Transverse colon (tissue), 4 donors: ENCODE results near the gene ATG12. TPM values are rescaled to one million over a fixed set of nuclear protein-coding genes. Genes with fewer than 3 reads are reported as not detected.
"Not testable (repeated sequence)": the region's sequence is repeated elsewhere in the genome, so short reads cannot be mapped to it uniquely, and the experiment has no call there.

ENCODE experiments used
- DNase-seq: peaks from one replicate; pipeline ENCODE4 v3.0.0-alpha.2; 2019
- H3K27ac ChIP-seq, 4 donors: fragments of 200-600 bp; sonication (generic); 2 replicates each; pipeline ENCODE4 v1.5.1; 2016 to 2018; ENCODE audit warnings: inconsistent platforms in 4 of 4
- H3K27me3 ChIP-seq: fragments of 200-600 bp; sonication (generic); 2 replicates; pipeline ENCODE4 v1.5.1; 2017; ENCODE audit warnings: inconsistent platforms
- H3K36me3 ChIP-seq, 4 donors: fragments of 200-600 bp; sonication (generic); 2 replicates each; pipeline ENCODE4 v1.5.1; 2017 to 2019; ENCODE audit warnings: inconsistent platforms in 4 of 4
- H3K4me1 ChIP-seq, 4 donors: fragments of 200-600 bp; sonication (generic); 2 replicates each; pipeline ENCODE4 v1.5.1; 2017 to 2020; ENCODE audit warnings: inconsistent platforms in 4 of 4
- H3K4me3 ChIP-seq, 4 donors: fragments of 200-600 bp; sonication (generic); 1 replicate in 1 of 4; 2 replicates in 3 of 4; pipeline versions ENCODE4 v1.5.1 to v1.6.1; 2017 to 2019; ENCODE audit warnings: inconsistent platforms in 4 of 4
- H3K9me3 ChIP-seq, 2 donors: fragments of 200-600 bp; sonication (generic); 2 replicates each; pipeline ENCODE4 v1.5.1; 2017 to 2019; ENCODE audit warnings: inconsistent platforms in 2 of 2
- EP300 ChIP-seq: sonication (generic); formaldehyde crosslinking; IDR thresholded peaks from one replicate; pipeline ENCODE4 v1.6.1; 2017; ENCODE audit warnings: antibody characterized with exemption, low read depth
- POLR2A ChIP-seq: fragments of 450-650 bp; IDR thresholded peaks from one replicate; pipeline ENCODE4 v1.6.1; 2016; ENCODE audit warnings: antibody characterized with exemption, mild to moderate bottlenecking, moderate library complexity
- POLR2AphosphoS5 ChIP-seq, 3 donors: sonication (generic); formaldehyde crosslinking; IDR thresholded peaks; one replicate each; pipeline ENCODE4 v1.6.1; 2016; ENCODE audit warnings: antibody characterized with exemption in 3 of 3
- WGBS, 2 donors: methylation state at CpG; one replicate each; pipeline ENCODE4 v1.1.5; 2018; ENCODE audit warnings: low coverage in 1 of 2; 5-methylcytosine and 5-hydroxymethylcytosine counted together
- in situ Hi-C, 4 donors: fragments of 200-750 bp; cut with MboI; loops; one replicate each; pipeline versions ENCODE4 v1.15.0 to v1.15.1; 2017; ENCODE audit warnings: low sequenced_read_pairs in 3 of 4, low pct_ligation_motif_present in 1 of 4, low pct_unique_long_range_greater_than_20kb in 1 of 4
- intact Hi-C: fragments of 100-400 bp; cut with DNase I; formaldehyde crosslinking; loops from one replicate; pipeline ENCODE4 v1.15.1; 2023; ENCODE audit warnings: low total_unique reads
- total RNA-seq, 4 donors: library from RNA; depleted of rRNA; stranded (reverse); fragments of >200 nt; gene quantifications; one replicate each; pipeline ENCODE4 v1.1.0, GENCODE V29; 2016
- TF ChIP-seq, protein P1 (sequence below), 5 experiments: fragments of 200-600 bp in 3 of 5; fragments of 450-650 bp in 2 of 5; sonication (generic) in 3 of 5; IDR thresholded peaks; 1 replicate in 2 of 5; 2 replicates in 3 of 5; pipeline ENCODE4 v1.5.1; 2016 to 2017; ENCODE audit warnings: antibody characterized with exemption in 5 of 5, inconsistent platforms in 3 of 5, mild to moderate bottlenecking in 2 of 5, moderate library complexity in 1 of 5

ATG12 gene
- 10 to 100 TPM; 18.7 to 51.3 (median 31.4) TPM for total RNA-seq

DNA sequence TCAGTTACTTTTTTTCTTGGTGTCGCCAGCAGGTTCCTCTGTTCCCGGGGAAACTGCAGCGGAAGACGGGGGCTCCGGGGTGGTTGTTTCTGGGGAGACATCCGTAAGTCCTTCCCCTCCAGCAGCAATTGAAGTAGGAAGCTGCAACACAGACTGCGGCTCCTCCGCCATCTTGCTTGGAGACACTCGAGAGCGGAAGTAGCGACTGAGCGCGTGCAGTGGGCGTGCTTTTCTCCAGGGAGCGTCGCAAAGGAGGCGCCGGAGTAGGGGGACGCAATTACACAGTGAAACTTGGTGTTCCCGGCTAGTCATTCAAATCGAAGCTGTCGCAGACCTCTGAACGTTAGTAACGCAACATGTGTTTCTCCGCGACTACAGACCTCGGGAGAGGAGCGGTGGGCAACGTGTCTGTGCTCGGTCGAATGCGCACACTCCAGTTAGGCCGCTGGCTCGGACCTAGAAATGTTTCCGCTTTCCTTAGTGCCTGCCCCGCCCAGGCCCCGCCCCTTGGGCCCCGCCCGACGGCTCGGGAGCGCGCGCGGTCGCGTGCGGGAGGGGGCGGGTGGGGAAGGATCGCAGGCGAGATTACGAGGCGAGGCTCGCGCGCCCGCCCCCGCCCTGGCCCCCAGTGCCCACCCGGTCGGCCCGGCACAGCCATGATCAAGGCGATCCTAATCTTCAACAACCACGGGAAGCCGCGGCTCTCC, at the start of gene ATG12, which contains the start of gene AP3S1:
ATG12 (minus strand) TSS at position 184 of the 707 bp plus-strand sequence; CDS start at position 171, 13 bp downstream.
AP3S1 (plus strand) TSS at position 554 of the 707 bp plus-strand sequence; CDS start at position 657, 103 bp downstream.
- 0 to 12% methylated on average over 2 to 62 of the region's 65 CpGs for WGBS, 2 donors
- in situ Hi-C loops (loop anchor here in 3 of 4 donors (25.0 kb wide), 2 partner anchors 221 to 529 kb away; no protein-coding TSS in a partner anchor), intact Hi-C loops (no loop called here)
- Histone ChIP-seq H3K4me3 (peak within 1 kb of the TSS; percentile 63 to 85 (median 78)), H3K36me3 (peaks cover 0 to 12% (median 5%) of the 10 kb centered on the region in 4 donors), H3K9me3 (no peaks in the 10 kb centered on the region), H3K4me1 (peaks cover 28 to 56% (median 34%) of the 10 kb centered on the region in 4 donors), H3K27me3 (no peaks in the 10 kb centered on the region), H3K27ac (peak within 1 kb of the TSS; percentile 92 to 94 (median 94))
- TF ChIP-seq POLR2A = peak; percentile 94
- TF ChIP-seq EP300 = no peak
- TF ChIP-seq, protein P1, sequence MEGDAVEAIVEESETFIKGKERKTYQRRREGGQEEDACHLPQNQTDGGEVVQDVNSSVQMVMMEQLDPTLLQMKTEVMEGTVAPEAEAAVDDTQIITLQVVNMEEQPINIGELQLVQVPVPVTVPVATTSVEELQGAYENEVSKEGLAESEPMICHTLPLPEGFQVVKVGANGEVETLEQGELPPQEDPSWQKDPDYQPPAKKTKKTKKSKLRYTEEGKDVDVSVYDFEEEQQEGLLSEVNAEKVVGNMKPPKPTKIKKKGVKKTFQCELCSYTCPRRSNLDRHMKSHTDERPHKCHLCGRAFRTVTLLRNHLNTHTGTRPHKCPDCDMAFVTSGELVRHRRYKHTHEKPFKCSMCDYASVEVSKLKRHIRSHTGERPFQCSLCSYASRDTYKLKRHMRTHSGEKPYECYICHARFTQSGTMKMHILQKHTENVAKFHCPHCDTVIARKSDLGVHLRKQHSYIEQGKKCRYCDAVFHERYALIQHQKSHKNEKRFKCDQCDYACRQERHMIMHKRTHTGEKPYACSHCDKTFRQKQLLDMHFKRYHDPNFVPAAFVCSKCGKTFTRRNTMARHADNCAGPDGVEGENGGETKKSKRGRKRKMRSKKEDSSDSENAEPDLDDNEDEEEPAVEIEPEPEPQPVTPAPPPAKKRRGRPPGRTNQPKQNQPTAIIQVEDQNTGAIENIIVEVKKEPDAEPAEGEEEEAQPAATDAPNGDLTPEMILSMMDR (IDR thresholded peaks at IDR 0.05) = no peak
- TF ChIP-seq POLR2AphosphoS5 (IDR thresholded peaks at IDR 0.05) = peak; percentile 95
- DNase-seq = peak; percentile 93

DNA sequence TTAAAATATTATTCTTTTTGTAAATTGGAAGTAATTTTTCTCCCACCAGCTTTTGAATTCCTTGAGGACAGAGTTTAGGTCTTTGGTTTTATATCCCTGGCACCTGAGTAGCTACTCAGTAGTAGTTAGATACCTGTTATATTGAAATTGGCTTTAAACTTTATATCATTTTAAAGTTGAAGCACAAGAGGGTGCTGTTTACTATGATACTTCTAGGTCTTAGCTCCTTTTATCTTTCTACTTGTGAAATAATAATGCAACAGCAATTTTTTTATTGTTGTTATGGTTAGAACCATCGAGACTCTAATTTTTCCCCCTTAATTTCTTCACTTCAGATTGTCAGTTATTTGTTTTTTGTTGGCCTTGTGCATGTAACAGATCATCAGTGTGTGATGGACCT, 46.7 kb upstream of the ATG12 start:
- Histone ChIP-seq H3K4me1 (peaks cover 0 to 6% (median 0%) of the 10 kb centered on the region in 4 donors), H3K27ac (no peak overlapping the region), H3K36me3 (peaks cover 0 to under 1% (median 0%) of the 10 kb centered on the region in 4 donors), H3K27me3 (no peaks in the 10 kb centered on the region), H3K9me3 (no peaks in the 10 kb centered on the region), H3K4me3 (no peak overlapping the region)
- TF ChIP-seq EP300 = no peak
- TF ChIP-seq POLR2A = no peak
- no peak for TF ChIP-seq POLR2AphosphoS5 (IDR thresholded peaks at IDR 0.05)
- TF ChIP-seq, protein P1 (IDR thresholded peaks at IDR 0.05) = no peak
- WGBS, 2 donors = 65 to 92% methylated on average over 1 of the region's 1 CpG
- intact Hi-C loops (no loop called here), in situ Hi-C loops (no loop called here)
- no peak for DNase-seq

DNA sequence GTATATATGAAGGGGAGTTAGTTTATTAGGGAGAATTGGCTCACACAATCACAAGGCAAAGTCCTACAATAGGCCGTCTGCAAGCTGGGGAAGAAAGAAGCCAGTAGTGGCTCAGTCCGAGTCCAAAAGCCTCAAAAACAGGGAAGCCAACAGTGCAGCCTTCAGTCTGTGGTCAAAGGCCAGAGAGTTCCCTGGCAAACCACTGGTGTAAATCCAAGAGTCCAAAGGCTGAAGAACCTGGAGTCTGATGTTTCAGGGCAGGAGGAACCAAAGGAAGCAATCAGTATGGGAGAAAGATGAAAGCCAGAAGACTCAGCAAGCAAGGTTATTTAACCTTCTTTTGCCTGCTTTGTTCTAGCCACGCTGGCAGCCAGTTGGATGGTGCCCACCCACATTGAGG, 43.8 kb upstream of the ATG12 start:
- H3K4me1 ChIP-seq, H3K36me3 ChIP-seq, in situ Hi-C loops, H3K9me3 ChIP-seq, H3K4me3 ChIP-seq, H3K27ac ChIP-seq, intact Hi-C loops, H3K27me3 ChIP-seq: not testable (repeated sequence)
- peak; percentile 13 for DNase-seq
- 64 to 67% methylated on average over 3 of the region's 3 CpGs for WGBS, 2 donors

DNA sequence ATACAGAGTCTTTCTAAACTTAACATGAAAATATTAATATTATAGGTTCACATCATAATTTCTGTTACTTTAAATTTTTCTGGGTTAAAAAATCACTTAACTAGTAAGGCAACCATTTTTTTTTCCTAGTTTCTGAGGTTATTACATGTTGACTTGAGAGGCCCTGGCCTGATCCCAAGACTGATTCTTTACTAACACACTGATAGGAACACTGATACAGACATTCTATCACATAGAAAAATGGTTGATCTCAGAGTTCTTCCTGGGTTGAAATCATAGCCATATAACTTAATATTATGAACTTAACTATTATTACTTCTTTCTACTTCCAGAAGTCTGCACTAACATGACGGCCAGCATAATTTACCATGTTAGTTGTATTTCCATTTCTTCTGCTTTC, 43.3 kb upstream of the ATG12 start:
- no peak for TF ChIP-seq POLR2AphosphoS5 (IDR thresholded peaks at IDR 0.05)
- TF ChIP-seq POLR2A = no peak
- TF ChIP-seq EP300 = no peak
- TF ChIP-seq, protein P1 (IDR thresholded peaks at IDR 0.05) = no peak
- no peaks in the 10 kb centered on the region for H3K27me3 ChIP-seq
- peaks cover 0 to 6% (median 0%) of the 10 kb centered on the region in 4 donors for H3K4me1 ChIP-seq
- H3K9me3 ChIP-seq = no peaks in the 10 kb centered on the region
- intact Hi-C loops (no loop called here), in situ Hi-C loops (no loop called here)
- no peak for DNase-seq
- H3K36me3 ChIP-seq = peaks cover 0 to 4% (median 0%) of the 10 kb centered on the region in 4 donors
- no peak overlapping the region for H3K27ac ChIP-seq
- H3K4me3 ChIP-seq = no peak overlapping the region
- WGBS, 2 donors = 90 to 95% methylated on average over 1 of the region's 1 CpG

DNA sequence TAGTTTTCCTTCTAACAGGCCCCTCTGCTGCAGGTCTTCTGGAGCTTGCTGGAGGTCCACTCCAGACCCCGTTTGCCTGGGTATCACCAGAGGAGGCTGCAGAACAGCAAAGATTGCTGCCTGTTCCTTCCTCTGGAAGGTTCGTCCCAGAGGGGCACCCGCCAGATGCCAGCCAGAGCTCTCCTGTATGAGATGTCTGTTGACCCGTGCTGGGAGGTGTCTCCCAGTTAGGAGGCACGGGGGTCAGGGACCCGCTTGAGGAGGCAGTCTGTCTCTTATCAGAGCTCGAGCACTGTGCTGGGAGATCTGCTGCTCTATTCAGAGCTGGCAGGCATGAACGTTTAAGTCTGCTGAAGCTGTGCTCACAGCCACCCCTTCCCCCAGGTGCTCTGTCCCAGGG, 41.1 kb upstream of the ATG12 start:
- DNase-seq, intact Hi-C loops, H3K36me3 ChIP-seq, H3K4me1 ChIP-seq, H3K27ac ChIP-seq, in situ Hi-C loops, H3K27me3 ChIP-seq, H3K9me3 ChIP-seq, H3K4me3 ChIP-seq: not testable (repeated sequence)
- 95% methylated on average over 8 of the region's 8 CpGs; no CpG with 5 or more reads in 1 of the 2 donors for WGBS, 2 donors

DNA sequence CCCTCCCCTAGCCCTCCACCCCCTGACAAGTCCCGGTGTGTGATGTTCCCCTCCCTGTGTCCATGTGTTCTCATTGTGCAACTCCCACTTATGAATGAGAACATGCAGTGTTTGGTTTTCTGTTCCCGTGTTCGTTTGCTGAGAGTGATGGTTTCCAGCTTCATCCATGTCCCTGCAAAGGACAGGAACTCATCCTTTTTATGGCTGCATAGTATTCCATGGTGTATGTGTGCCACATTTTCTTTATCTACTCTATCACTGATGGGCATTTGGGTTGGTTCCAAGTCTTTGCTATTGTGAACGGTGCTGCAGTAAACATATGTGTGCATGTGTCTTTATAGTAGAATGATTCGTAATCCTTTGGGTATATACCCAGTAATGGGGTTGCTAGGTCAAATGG, 36.0 kb upstream of the ATG12 start:
- H3K27ac ChIP-seq, H3K27me3 ChIP-seq, DNase-seq, H3K9me3 ChIP-seq, H3K4me3 ChIP-seq, H3K4me1 ChIP-seq, H3K36me3 ChIP-seq, intact Hi-C loops, in situ Hi-C loops: not testable (repeated sequence)
- 88 to 100% methylated on average over 5 of the region's 5 CpGs for WGBS, 2 donors
